Measurements from ENCODE around the gene ATP5IF1. TPM values are rescaled to one million over a fixed set of nuclear protein-coding genes. Genes with fewer than 3 reads are reported as not detected.

ATP5IF1 gene
- total RNA-seq = 100 to 1,000 TPM in 1 of 2 donors, 10 to 100 TPM in 1; 90.2 to 122 TPM
- 100 to 1,000 TPM; 163 to 758 TPM for polyA plus RNA-seq
- long read RNA-seq, donor 1, transcript ATP5IF1-202 (2 exons, 1,855 nt) = minor isoform, 24 of 172 reads
- long read RNA-seq, donor 1, transcript ATP5IF1-201 (3 exons, 494 nt) = major isoform, 135 of 172 reads
- long read RNA-seq, donor 1, partial matches to known transcripts = 13 of 172 reads
- long read RNA-seq, donor 1, other reads (novel, unspliced or antisense) = 0 of 172 reads
- long read RNA-seq, donor 2, transcript ATP5IF1-202 (2 exons, 1,855 nt) = minor isoform, 15 of 77 reads
- long read RNA-seq, donor 2, transcript ATP5IF1-201 (3 exons, 494 nt) = major isoform, 53 of 77 reads
- long read RNA-seq, donor 2, partial matches to known transcripts = 6 of 77 reads
- long read RNA-seq, donor 2, other reads (novel, unspliced or antisense) = 0 of 77 reads
- long read RNA-seq, donor 3, transcript ATP5IF1-201 (3 exons, 494 nt) = major isoform, 71 of 95 reads
- long read RNA-seq, donor 3, transcript ATP5IF1-202 (2 exons, 1,855 nt) = minor isoform, 11 of 95 reads
- long read RNA-seq, donor 3, partial matches to known transcripts = 13 of 95 reads
- long read RNA-seq, donor 3, other reads (novel, unspliced or antisense) = 0 of 95 reads
- long read RNA-seq, donor 4, transcript ATP5IF1-201 (3 exons, 494 nt) = major isoform, 35 of 56 reads
- long read RNA-seq, donor 4, transcript ATP5IF1-202 (2 exons, 1,855 nt) = minor isoform, 6 of 56 reads
- long read RNA-seq, donor 4, partial matches to known transcripts = 14 of 56 reads
- long read RNA-seq, donor 4, other reads (novel, unspliced or antisense) = 0 of 56 reads
- long read RNA-seq, donor 5, transcript ATP5IF1-202 (2 exons, 1,855 nt) = minor isoform, 35 of 203 reads
- long read RNA-seq, donor 5, transcript ATP5IF1-201 (3 exons, 494 nt) = major isoform, 148 of 203 reads
- long read RNA-seq, donor 5, transcript ATP5IF1-204 (3 exons, 599 nt) = minor isoform, 6 of 203 reads
- long read RNA-seq, donor 5, partial matches to known transcripts = 13 of 203 reads
- long read RNA-seq, donor 5, other reads (novel, unspliced or antisense) = 0 of 203 reads

DNA sequence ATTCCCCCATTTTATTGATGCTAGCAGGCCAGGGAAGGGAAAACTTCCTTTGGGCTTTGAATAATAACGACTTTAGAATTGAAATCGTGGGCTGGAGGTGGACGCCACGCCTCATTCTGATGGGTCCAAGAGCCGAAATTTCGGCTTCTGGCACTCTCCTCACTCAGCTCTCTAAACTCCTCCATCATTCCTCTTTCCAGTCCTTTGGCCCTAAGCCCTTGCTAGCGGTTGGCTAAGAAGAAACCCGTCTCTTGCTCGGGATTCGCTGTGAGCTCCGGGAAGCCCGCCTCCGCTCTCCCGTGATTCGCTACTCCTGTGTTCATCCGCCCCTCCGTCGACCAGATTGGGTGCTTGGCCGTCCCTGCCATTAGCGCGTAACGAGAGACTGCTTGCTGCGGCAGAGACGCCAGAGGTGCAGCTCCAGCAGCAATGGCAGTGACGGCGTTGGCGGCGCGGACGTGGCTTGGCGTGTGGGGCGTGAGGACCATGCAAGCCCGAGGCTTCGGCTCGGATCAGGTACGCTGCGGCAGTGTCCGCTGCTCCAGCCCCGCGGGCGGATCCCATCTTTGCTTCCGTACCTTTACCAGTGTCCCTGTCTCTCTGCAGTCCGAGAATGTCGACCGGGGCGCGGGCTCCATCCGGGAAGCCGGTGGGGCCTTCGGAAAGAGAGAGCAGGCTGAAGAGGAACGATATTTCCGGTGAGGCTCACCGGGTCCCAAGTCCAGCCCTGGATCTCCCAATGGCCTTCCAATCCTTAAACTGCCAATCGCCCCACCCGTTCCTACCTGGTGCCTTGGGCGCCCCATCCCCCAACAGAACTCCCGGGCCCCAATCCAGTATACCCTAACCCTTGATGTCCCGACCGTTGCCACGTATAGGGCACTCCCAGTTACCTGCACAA, at the start of gene ATP5IF1:
Gene ATP5IF1, plus strand, starts transcription at position 370 of the 901 bp plus-strand sequence. Its CDS starts 60 bp downstream, at position 430.
- Histone ChIP-seq H3K9ac (ENCODE audit: insufficient read depth in 1 of 2, low read length in 2 of 2) (peak within 1 kb of the TSS; percentile 84 to 90), H3K27me3 (ENCODE audit: control insufficient read depth in 3 of 3, insufficient read depth in 3 of 3, low read length in 2 of 3) (no peaks in the 10 kb centered on the region), H3K27ac (ENCODE audit: low read depth in 1 of 2, low read length in 1 of 2) (peak within 1 kb of the TSS; percentile 87 to 94), H3K4me1 (ENCODE audit: control insufficient read depth in 5 of 5, insufficient read depth in 5 of 5, low read length in 5 of 5) (peaks cover 4 to 15% (median 10%) of the 10 kb centered on the region in 5 donors), H3K4me3 (peak within 1 kb of the TSS; percentile 93), H3K36me3 (ENCODE audit: control insufficient read depth in 4 of 4, insufficient read depth in 4 of 4, low read length in 4 of 4) (peaks cover 0 to 3% (median 1%) of the 10 kb centered on the region in 4 donors), H3K9me3 (ENCODE audit: control insufficient read depth in 4 of 4, insufficient read depth in 3 of 4, low read length in 3 of 4) (no peaks in the 10 kb centered on the region)
- ATAC-seq (ENCODE audit: insufficient read depth, low FRiP score) (peak; percentile 96), DNase-seq (peak; percentile 98 to 99 (median 99))
- WGBS, 2 donors = 0 to 1% methylated on average over 60 of the region's 60 CpGs
- TF ChIP-seq, protein P1, sequence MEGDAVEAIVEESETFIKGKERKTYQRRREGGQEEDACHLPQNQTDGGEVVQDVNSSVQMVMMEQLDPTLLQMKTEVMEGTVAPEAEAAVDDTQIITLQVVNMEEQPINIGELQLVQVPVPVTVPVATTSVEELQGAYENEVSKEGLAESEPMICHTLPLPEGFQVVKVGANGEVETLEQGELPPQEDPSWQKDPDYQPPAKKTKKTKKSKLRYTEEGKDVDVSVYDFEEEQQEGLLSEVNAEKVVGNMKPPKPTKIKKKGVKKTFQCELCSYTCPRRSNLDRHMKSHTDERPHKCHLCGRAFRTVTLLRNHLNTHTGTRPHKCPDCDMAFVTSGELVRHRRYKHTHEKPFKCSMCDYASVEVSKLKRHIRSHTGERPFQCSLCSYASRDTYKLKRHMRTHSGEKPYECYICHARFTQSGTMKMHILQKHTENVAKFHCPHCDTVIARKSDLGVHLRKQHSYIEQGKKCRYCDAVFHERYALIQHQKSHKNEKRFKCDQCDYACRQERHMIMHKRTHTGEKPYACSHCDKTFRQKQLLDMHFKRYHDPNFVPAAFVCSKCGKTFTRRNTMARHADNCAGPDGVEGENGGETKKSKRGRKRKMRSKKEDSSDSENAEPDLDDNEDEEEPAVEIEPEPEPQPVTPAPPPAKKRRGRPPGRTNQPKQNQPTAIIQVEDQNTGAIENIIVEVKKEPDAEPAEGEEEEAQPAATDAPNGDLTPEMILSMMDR (IDR thresholded peaks at IDR 0.05; ENCODE audit: control extremely low read depth, extremely low read depth) = no peak

DNA sequence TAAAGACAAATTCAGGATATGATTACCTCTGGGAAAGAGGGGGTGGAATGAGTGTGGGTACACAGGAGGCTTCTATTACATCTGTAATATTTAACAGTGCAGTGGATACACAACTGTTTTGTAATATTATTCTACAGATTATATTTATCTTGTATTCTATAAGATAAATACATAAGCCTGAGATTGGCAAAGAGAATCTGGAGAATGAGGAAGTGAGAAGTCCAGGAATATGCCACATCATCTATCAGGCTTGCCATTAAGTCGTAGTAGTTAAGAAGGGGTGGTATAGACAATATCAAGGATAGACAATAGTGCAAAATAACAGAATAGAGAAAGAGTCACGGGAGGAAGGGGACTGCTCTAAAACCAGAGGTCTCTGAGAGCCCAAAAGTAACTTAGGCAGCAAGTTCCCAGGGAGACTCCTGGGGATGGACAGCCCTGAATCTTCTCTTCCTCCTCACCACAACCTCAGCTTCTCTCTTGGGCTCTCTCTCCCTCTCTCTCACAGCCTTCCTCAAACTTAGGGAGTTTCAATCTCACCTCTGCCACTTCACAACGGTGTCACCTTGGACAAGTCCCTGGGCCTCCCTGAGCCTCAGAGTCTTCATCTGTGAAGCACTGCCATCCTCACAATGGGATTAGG, 45.5 kb upstream of the ATP5IF1 start:
- Histone ChIP-seq H3K27ac (ENCODE audit: low read depth in 1 of 2, low read length in 1 of 2) (peak overlapping the region in 1 of 2 donors; percentile 3), H3K36me3 (ENCODE audit: control insufficient read depth in 4 of 4, insufficient read depth in 4 of 4, low read length in 4 of 4) (no peaks in the 10 kb centered on the region), H3K27me3 (ENCODE audit: control insufficient read depth in 3 of 3, insufficient read depth in 3 of 3, low read length in 2 of 3) (no peaks in the 10 kb centered on the region), H3K4me3 (no peak overlapping the region), H3K9ac (ENCODE audit: insufficient read depth in 1 of 2, low read length in 2 of 2) (no peak overlapping the region), H3K9me3 (ENCODE audit: control insufficient read depth in 4 of 4, insufficient read depth in 3 of 4, low read length in 3 of 4) (no peaks in the 10 kb centered on the region), H3K4me1 (ENCODE audit: control insufficient read depth in 5 of 5, insufficient read depth in 5 of 5, low read length in 5 of 5) (peaks cover 0 to 7% (median 0%) of the 10 kb centered on the region in 5 donors)
- DNase-seq (no peak), ATAC-seq (ENCODE audit: insufficient read depth, low FRiP score) (no peak)
- TF ChIP-seq, protein P1 (IDR thresholded peaks at IDR 0.05; ENCODE audit: control extremely low read depth, extremely low read depth) = no peak
- 36 to 56% methylated on average over 3 of the region's 3 CpGs for WGBS, 2 donors
